Measurements from ENCODE around the gene ATCAY.
"Not testable (repeated sequence)": the region's sequence is repeated elsewhere in the genome, so short reads cannot be mapped to it uniquely, and the experiment has no call there.

Gene ATCAY

GRCh38 chr19:3955276-3955675 is 74.8 kb downstream of the ATCAY start:
- H3K9me3 ChIP-seq (ENCODE audit: control insufficient read depth, low read depth, low read length); H3K9ac ChIP-seq (ENCODE audit: low read length); H3K4me1 ChIP-seq (ENCODE audit: control insufficient read depth, low read depth, low read length); H3K27ac ChIP-seq (ENCODE audit: low read length); H3K4me3 ChIP-seq (ENCODE audit: low read length); H3K27me3 ChIP-seq (ENCODE audit: control insufficient read depth, insufficient read depth, low read length): not testable (repeated sequence)
- peaks cover 25% of the 10 kb centered on the region for H3K36me3 ChIP-seq (ENCODE audit: control insufficient read depth, low read depth, low read length)

- Histone ChIP-seq H3K4me1 (ENCODE audit: control insufficient read depth, low read depth, low read length) (no peaks in the 10 kb centered on the region), H3K27me3 (ENCODE audit: control insufficient read depth, insufficient read depth, low read length) (no peaks in the 10 kb centered on the region), H3K4me3 (ENCODE audit: low read length) (no peak overlapping the region), H3K36me3 (ENCODE audit: control insufficient read depth, low read depth, low read length) (peaks cover 28% of the 10 kb centered on the region), H3K9ac (ENCODE audit: low read length) (no peak overlapping the region), H3K9me3 (ENCODE audit: control insufficient read depth, low read depth, low read length) (no peaks in the 10 kb centered on the region), H3K27ac (ENCODE audit: low read length) (no peak overlapping the region)
Observed at GRCh38 chr19:3955688-3956087, 75.2 kb downstream of the ATCAY start.

- no peak overlapping the region for H3K4me3 ChIP-seq (ENCODE audit: low read length)
- H3K9ac ChIP-seq (ENCODE audit: low read length), result no peak overlapping the region
- H3K27ac ChIP-seq (ENCODE audit: low read length), result no peak overlapping the region
- H3K9me3 ChIP-seq (ENCODE audit: control insufficient read depth, low read depth, low read length), result no peaks in the 10 kb centered on the region
- H3K4me1 ChIP-seq (ENCODE audit: control insufficient read depth, low read depth, low read length), result no peaks in the 10 kb centered on the region
- H3K27me3 ChIP-seq (ENCODE audit: control insufficient read depth, insufficient read depth, low read length), result no peaks in the 10 kb centered on the region
- H3K36me3 ChIP-seq (ENCODE audit: control insufficient read depth, low read depth, low read length), result peaks cover 55% of the 10 kb centered on the region
Observed at GRCh38 chr19:3958836-3959765, 78.6 kb downstream of the ATCAY start.

GRCh38 chr19:3959766-3960131 is 79.3 kb downstream of the ATCAY start:
- H3K9ac ChIP-seq (ENCODE audit: low read length), result no peak overlapping the region
- no peak overlapping the region for H3K27ac ChIP-seq (ENCODE audit: low read length)
- no peaks in the 10 kb centered on the region for H3K9me3 ChIP-seq (ENCODE audit: control insufficient read depth, low read depth, low read length)
- H3K4me3 ChIP-seq (ENCODE audit: low read length), result no peak overlapping the region
- no peaks in the 10 kb centered on the region for H3K27me3 ChIP-seq (ENCODE audit: control insufficient read depth, insufficient read depth, low read length)
- no peaks in the 10 kb centered on the region for H3K4me1 ChIP-seq (ENCODE audit: control insufficient read depth, low read depth, low read length)
- H3K36me3 ChIP-seq (ENCODE audit: control insufficient read depth, low read depth, low read length), result peaks cover 59% of the 10 kb centered on the region

GRCh38 chr19:3961007-3961406 is 80.5 kb downstream of the ATCAY start:
- H3K9ac ChIP-seq (ENCODE audit: low read length), result no peak overlapping the region
- no peaks in the 10 kb centered on the region for H3K9me3 ChIP-seq (ENCODE audit: control insufficient read depth, low read depth, low read length)
- no peaks in the 10 kb centered on the region for H3K27me3 ChIP-seq (ENCODE audit: control insufficient read depth, insufficient read depth, low read length)
- H3K4me1 ChIP-seq (ENCODE audit: control insufficient read depth, low read depth, low read length), result no peaks in the 10 kb centered on the region
- peaks cover 68% of the 10 kb centered on the region for H3K36me3 ChIP-seq (ENCODE audit: control insufficient read depth, low read depth, low read length)
- no peak overlapping the region for H3K27ac ChIP-seq (ENCODE audit: low read length)
- H3K4me3 ChIP-seq (ENCODE audit: low read length), result no peak overlapping the region

- Histone ChIP-seq H3K9me3 (ENCODE audit: control insufficient read depth, low read depth, low read length) (no peaks in the 10 kb centered on the region), H3K36me3 (ENCODE audit: control insufficient read depth, low read depth, low read length) (peaks cover 69% of the 10 kb centered on the region), H3K27me3 (ENCODE audit: control insufficient read depth, insufficient read depth, low read length) (no peaks in the 10 kb centered on the region), H3K4me3 (ENCODE audit: low read length) (no peak overlapping the region), H3K27ac (ENCODE audit: low read length) (no peak overlapping the region), H3K4me1 (ENCODE audit: control insufficient read depth, low read depth, low read length) (peaks cover 10% of the 10 kb centered on the region), H3K9ac (ENCODE audit: low read length) (no peak overlapping the region)
Observed at GRCh38 chr19:3963458-3964255, 83.2 kb downstream of the ATCAY start.

- peaks cover 62% of the 10 kb centered on the region for H3K36me3 ChIP-seq (ENCODE audit: control insufficient read depth, low read depth, low read length)
Observed at GRCh38 chr19:3964256-3965194, 84.0 kb downstream of the ATCAY start.

GRCh38 chr19:3966051-3967017 is 85.8 kb downstream of the ATCAY start:
- no peaks in the 10 kb centered on the region for H3K9me3 ChIP-seq (ENCODE audit: control insufficient read depth, low read depth, low read length)
- no peak overlapping the region for H3K27ac ChIP-seq (ENCODE audit: low read length)
- H3K36me3 ChIP-seq (ENCODE audit: control insufficient read depth, low read depth, low read length), result peaks cover 46% of the 10 kb centered on the region
- H3K9ac ChIP-seq (ENCODE audit: low read length), result no peak overlapping the region
- H3K27me3 ChIP-seq (ENCODE audit: control insufficient read depth, insufficient read depth, low read length), result no peaks in the 10 kb centered on the region
- peaks cover 22% of the 10 kb centered on the region for H3K4me1 ChIP-seq (ENCODE audit: control insufficient read depth, low read depth, low read length)
- no peak overlapping the region for H3K4me3 ChIP-seq (ENCODE audit: low read length)

More at GRCh38 chr19:3964256-3965194, 84.0 kb downstream of the ATCAY start:
- Histone ChIP-seq H3K4me1 (ENCODE audit: control insufficient read depth, low read depth, low read length) (peaks cover 16% of the 10 kb centered on the region), H3K9me3 (ENCODE audit: control insufficient read depth, low read depth, low read length) (no peaks in the 10 kb centered on the region), H3K4me3 (ENCODE audit: low read length) (no peak overlapping the region), H3K9ac (ENCODE audit: low read length) (no peak overlapping the region), H3K27ac (ENCODE audit: low read length) (no peak overlapping the region), H3K27me3 (ENCODE audit: control insufficient read depth, insufficient read depth, low read length) (no peaks in the 10 kb centered on the region)

- peak overlapping the region; percentile 86 for H3K27ac ChIP-seq (ENCODE audit: low read length)
Observed at GRCh38 chr19:3967983-3968382, 87.5 kb downstream of the ATCAY start.

More at GRCh38 chr19:3967983-3968382, 87.5 kb downstream of the ATCAY start:
- H3K36me3 ChIP-seq (ENCODE audit: control insufficient read depth, low read depth, low read length), result peaks cover 37% of the 10 kb centered on the region
- not testable (repeated sequence) for H3K27me3 ChIP-seq (ENCODE audit: control insufficient read depth, insufficient read depth, low read length); H3K9me3 ChIP-seq (ENCODE audit: control insufficient read depth, low read depth, low read length)
- H3K4me1 ChIP-seq (ENCODE audit: control insufficient read depth, low read depth, low read length), result peaks cover 22% of the 10 kb centered on the region
- H3K4me3 ChIP-seq (ENCODE audit: low read length), result peak overlapping the region; percentile 38
- H3K9ac ChIP-seq (ENCODE audit: low read length), result peak overlapping the region; percentile 88
